CD4-positive, alpha-beta memory T cell (primary cell): ENCODE data around the gene TBX20. TPM values are rescaled to one million over a fixed set of nuclear protein-coding genes. Genes with fewer than 3 reads are reported as not detected.

ENCODE experiments used
- CTCF ChIA-PET: fragments of 350-600 bp; sonication (Branson Sonifier 250); formaldehyde crosslinking; loops from one replicate; lab custom pipeline; 2021; ENCODE audit warnings: inconsistent platforms; ENCODE audit not compliant: partially characterized antibody; lab: Charles Lee
- POLR2A ChIA-PET: fragments of 350-600 bp; sonication (Branson Sonifier 250); formaldehyde crosslinking; loops from one replicate; lab custom pipeline; 2021; ENCODE audit not compliant: partially characterized antibody; lab: Charles Lee
- DNase-seq, 5 donors: peaks; one replicate each; pipeline versions ENCODE4 v3.0.0 to v3.0.0-alpha.2; 2020 to 2022; ENCODE audit warnings: mixed read lengths in 1 of 5
- H3K27ac ChIP-seq: one replicate; pipeline ENCODE4 v1.7.0; 2013; ENCODE audit warnings: low read depth, low read length
- H3K27me3 ChIP-seq: 2 replicates; pipeline ENCODE4 v1.7.0; 2013; ENCODE audit warnings: mild to moderate bottlenecking, low read length, moderate library complexity; ENCODE audit not compliant: insufficient read depth
- H3K36me3 ChIP-seq: 2 replicates; pipeline ENCODE4 v1.7.0; 2013; ENCODE audit warnings: mild to moderate bottlenecking, low read length, moderate library complexity; ENCODE audit not compliant: insufficient read depth
- H3K4me1 ChIP-seq: 2 replicates; pipeline ENCODE4 v1.7.0; 2013; ENCODE audit warnings: mild to moderate bottlenecking, low read length, moderate library complexity; ENCODE audit not compliant: insufficient read depth
- H3K4me3 ChIP-seq, 2 donors: one replicate each; pipeline ENCODE4 v1.7.0; 2013; ENCODE audit warnings: low read length in 2 of 2, mild to moderate bottlenecking in 1 of 2
- H3K9me3 ChIP-seq, 2 donors: one replicate each; pipeline ENCODE4 v1.7.0; 2013; ENCODE audit warnings: low read length in 2 of 2, control low read depth in 1 of 2; ENCODE audit not compliant: control insufficient read depth in 1 of 2
- H3K27ac Mint-ChIP-seq, 7 donors: one replicate each; pipeline ENCODE4 v1.8.0; 2020 to 2021; ENCODE audit warnings: mixed read lengths in 7 of 7, mild to moderate bottlenecking in 6 of 7, inconsistent platforms in 3 of 7, moderate library complexity in 3 of 7
- H3K27me3 Mint-ChIP-seq, 2 donors: one replicate each; pipeline ENCODE4 v1.8.0; 2020 to 2021; ENCODE audit warnings: mixed read lengths in 2 of 2
- H3K36me3 Mint-ChIP-seq, 2 donors: one replicate each; pipeline ENCODE4 v1.8.0; 2020 to 2021; ENCODE audit warnings: mixed read lengths in 2 of 2, inconsistent platforms in 1 of 2, mild to moderate bottlenecking in 1 of 2
- H3K4me1 Mint-ChIP-seq, 4 donors: one replicate each; pipeline ENCODE4 v1.8.0; 2020 to 2021; ENCODE audit warnings: mixed read lengths in 4 of 4, mild to moderate bottlenecking in 1 of 4
- H3K4me3 Mint-ChIP-seq, 8 donors: one replicate each; pipeline ENCODE4 v1.8.0; 2020 to 2021; ENCODE audit warnings: mixed read lengths in 8 of 8, mild to moderate bottlenecking in 7 of 8, moderate library complexity in 6 of 8, inconsistent platforms in 3 of 8
- H3K9me3 Mint-ChIP-seq, 8 donors: one replicate each; pipeline ENCODE4 v1.8.0; 2020 to 2021; ENCODE audit warnings: mixed read lengths in 8 of 8, mild to moderate bottlenecking in 5 of 8, inconsistent platforms in 3 of 8, moderate library complexity in 1 of 8
- intact Hi-C: fragments of 100-400 bp; cut with micrococcal nuclease; formaldehyde crosslinking; loops from one replicate; pipeline ENCODE4 v1.15.1; 2023
- polyA plus RNA-seq, 2 donors: library from polyadenylated mRNA; unstranded; fragments of 300-500 nt; fragmentation: Illumina TruSeq; gene quantifications; one replicate each; pipeline ENCODE4 v1.2.3, GENCODE V29; 2021
- total RNA-seq, 2 experiments: library from RNA; stranded (reverse); gene quantifications; one replicate each; pipeline ENCODE4 v1.2.3, GENCODE V29; 2021

TBX20 gene, protein sequence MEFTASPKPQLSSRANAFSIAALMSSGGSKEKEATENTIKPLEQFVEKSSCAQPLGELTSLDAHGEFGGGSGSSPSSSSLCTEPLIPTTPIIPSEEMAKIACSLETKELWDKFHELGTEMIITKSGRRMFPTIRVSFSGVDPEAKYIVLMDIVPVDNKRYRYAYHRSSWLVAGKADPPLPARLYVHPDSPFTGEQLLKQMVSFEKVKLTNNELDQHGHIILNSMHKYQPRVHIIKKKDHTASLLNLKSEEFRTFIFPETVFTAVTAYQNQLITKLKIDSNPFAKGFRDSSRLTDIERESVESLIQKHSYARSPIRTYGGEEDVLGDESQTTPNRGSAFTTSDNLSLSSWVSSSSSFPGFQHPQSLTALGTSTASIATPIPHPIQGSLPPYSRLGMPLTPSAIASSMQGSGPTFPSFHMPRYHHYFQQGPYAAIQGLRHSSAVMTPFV
- not detected for total RNA-seq
- polyA plus RNA-seq, result not detected

DNA sequence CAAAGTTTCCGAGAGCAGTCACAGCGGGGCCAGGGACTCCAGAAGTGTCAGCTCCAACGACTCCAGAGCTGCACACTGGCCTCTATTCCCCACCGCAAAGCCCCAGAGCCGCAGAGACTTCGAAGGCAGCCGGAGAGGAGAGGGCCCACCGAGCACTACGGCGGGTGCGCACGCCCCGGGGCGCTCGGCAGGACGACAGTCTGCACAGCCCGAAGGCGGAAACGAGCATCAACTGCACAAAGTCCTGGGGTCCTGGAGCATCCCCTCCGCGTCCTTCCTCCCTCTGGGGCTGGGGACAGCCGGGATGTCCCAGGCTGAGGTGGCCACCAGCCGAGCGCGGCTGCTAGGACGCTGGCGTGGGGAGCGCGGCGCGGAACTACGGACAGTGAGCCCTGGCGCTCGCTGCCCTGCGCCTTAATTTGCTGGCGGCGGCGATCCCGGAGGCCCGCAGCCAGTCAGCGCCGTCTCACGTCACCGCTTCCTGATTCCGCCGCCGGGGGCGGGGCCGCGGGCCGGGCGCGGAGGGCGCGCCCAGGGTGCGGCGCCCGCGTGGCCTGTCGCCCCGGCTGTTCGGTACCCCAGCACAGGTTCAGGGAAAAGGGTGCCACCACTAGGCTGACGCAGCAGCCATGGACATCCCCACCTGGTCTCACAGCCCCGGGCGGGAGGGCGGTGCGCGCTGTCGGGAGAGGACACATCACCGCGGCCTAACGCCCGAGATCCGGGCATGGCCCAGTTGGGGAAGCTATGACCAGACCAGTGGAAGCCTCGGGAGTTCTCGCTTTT lies at the start of gene TBX20:
Gene TBX20 (minus strand): TSS at position 391 of the 786 bp plus-strand sequence. CDS start 480 bp downstream, outside the sequence.
- CTCF ChIA-PET, result no interaction called here
- peak within 1 kb of the TSS in 1 of 7 donors; percentile 51 for H3K27ac Mint-ChIP-seq

DNA sequence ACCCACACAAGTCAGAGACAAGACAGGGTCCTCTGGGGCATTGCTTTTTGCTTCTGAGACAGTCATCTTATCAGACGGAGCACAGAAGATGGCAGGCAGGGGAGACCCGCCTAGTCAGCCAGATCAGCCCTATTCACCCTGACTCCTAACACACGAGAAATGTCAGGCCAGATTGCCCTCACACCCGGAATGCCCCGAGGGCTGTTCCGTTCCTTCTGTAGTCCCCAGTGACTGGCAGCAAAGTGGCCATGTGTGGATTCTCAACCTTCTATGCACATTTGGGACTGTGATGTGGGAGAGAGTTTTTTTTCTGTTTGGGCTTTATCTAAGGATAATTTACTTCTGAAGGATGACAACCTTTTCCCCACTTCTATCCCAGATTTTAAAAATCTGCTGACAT lies 35.5 kb upstream of the TBX20 start:
- Mint-ChIP-seq H3K27ac (no peak overlapping the region), H3K4me1 (no peaks in the 10 kb centered on the region), H3K36me3 (no peaks in the 10 kb centered on the region), H3K4me3 (no peak overlapping the region), H3K9me3 (peaks cover 0 to 8% (median 2%) of the 10 kb centered on the region in 8 donors), H3K27me3 (peaks cover 1 to 4% of the 10 kb centered on the region in 2 donors)
- Histone ChIP-seq H3K27ac (no peak overlapping the region), H3K27me3 (peaks cover 6% of the 10 kb centered on the region), H3K4me1 (no peaks in the 10 kb centered on the region), H3K9me3 (no peaks in the 10 kb centered on the region), H3K36me3 (no peaks in the 10 kb centered on the region), H3K4me3 (no peak overlapping the region)
- POLR2A ChIA-PET, result no interaction called here
- intact Hi-C loops, result no loop called here
- CTCF ChIA-PET, result no interaction called here
- DNase-seq, result no peak

More for the DNA sequence above, at the start of gene TBX20:
- DNase-seq, result no peak
- POLR2A ChIA-PET, result no interaction called here
- peaks cover 12% of the 10 kb centered on the region for H3K4me1 ChIP-seq
- H3K36me3 ChIP-seq, result no peaks in the 10 kb centered on the region
- H3K4me3 Mint-ChIP-seq, result peak within 1 kb of the TSS; percentile 32 to 71 (median 64)
- peaks cover 0 to 1% of the 10 kb centered on the region in 2 donors for H3K36me3 Mint-ChIP-seq
- peaks cover 4 to 38% (median 18%) of the 10 kb centered on the region in 4 donors for H3K4me1 Mint-ChIP-seq
- no peaks in the 10 kb centered on the region for H3K9me3 ChIP-seq
- peak within 1 kb of the TSS in 1 of 2 donors; percentile 19 for H3K4me3 ChIP-seq
- H3K27ac ChIP-seq, result no peak within 1 kb of the TSS
- H3K27me3 ChIP-seq, result peaks cover 78% of the 10 kb centered on the region
- intact Hi-C loops, result no loop called here
- H3K9me3 Mint-ChIP-seq, result peaks cover 0 to 41% (median 24%) of the 10 kb centered on the region in 8 donors
- peaks cover 66 to 73% of the 10 kb centered on the region in 2 donors for H3K27me3 Mint-ChIP-seq

DNA sequence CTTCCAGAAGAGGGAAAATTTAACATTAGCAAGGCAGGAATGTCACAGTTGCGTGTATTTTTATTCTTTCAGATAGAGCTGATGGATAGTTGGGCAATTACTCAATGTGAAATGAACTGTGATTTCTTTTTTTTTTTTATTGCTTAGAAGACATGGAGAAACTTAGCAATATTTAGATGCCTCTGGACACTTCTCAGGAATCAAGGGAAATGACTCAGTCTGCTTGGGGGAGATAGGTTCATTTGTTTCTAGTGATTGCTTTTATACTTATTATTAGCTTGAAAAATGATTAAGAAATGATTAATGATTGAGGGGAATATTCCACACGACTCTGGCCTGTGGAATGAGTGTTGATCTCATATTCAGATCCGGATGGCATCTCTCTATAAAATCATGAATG lies 33.1 kb upstream of the TBX20 start:
- CTCF ChIA-PET, result no interaction called here
- no peaks in the 10 kb centered on the region for H3K9me3 ChIP-seq
- no peak overlapping the region for H3K4me3 Mint-ChIP-seq
- H3K4me1 Mint-ChIP-seq, result no peaks in the 10 kb centered on the region
- H3K27ac ChIP-seq, result no peak overlapping the region
- no peaks in the 10 kb centered on the region for H3K36me3 Mint-ChIP-seq
- peaks cover 0 to 8% of the 10 kb centered on the region in 2 donors for H3K27me3 Mint-ChIP-seq
- H3K27me3 ChIP-seq, result peaks cover 6% of the 10 kb centered on the region
- intact Hi-C loops, result no loop called here
- DNase-seq, result no peak
- no peaks in the 10 kb centered on the region for H3K36me3 ChIP-seq
- H3K4me3 ChIP-seq, result no peak overlapping the region
- POLR2A ChIA-PET, result no interaction called here
- peaks cover 0 to 7% (median 2%) of the 10 kb centered on the region in 8 donors for H3K9me3 Mint-ChIP-seq
- no peak overlapping the region for H3K27ac Mint-ChIP-seq
- no peaks in the 10 kb centered on the region for H3K4me1 ChIP-seq

DNA sequence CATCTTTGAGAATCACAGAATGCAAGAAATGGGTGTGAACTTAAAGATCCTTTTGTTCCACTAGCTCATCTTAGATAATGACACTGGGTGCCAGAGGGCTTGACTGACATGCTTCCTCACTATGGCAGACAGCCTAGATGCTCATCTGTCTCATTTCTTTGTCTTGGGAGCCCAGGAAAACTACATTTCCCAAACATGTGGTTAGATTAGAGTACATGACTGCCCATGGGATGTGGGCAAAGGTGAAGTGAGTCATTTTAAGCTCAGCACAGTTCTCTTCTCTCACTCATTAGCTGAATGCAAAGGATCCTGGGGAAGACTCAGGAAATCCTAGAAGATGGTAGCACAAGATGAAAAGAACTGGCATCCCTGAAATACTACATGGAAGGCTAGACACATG lies 32.5 kb upstream of the TBX20 start:
- H3K9me3 ChIP-seq, result no peaks in the 10 kb centered on the region
- DNase-seq, result no peak
- Mint-ChIP-seq H3K36me3 (no peaks in the 10 kb centered on the region), H3K27me3 (peaks cover under 1 to 9% of the 10 kb centered on the region in 2 donors), H3K9me3 (peaks cover 0 to 7% (median 1%) of the 10 kb centered on the region in 8 donors), H3K4me3 (no peak overlapping the region), H3K4me1 (no peaks in the 10 kb centered on the region), H3K27ac (no peak overlapping the region)
- ChIA-PET POLR2A (no interaction called here), CTCF (no interaction called here)
- no peak overlapping the region for H3K4me3 ChIP-seq
- H3K27ac ChIP-seq, result no peak overlapping the region
- peaks cover 6% of the 10 kb centered on the region for H3K27me3 ChIP-seq
- no peaks in the 10 kb centered on the region for H3K4me1 ChIP-seq
- no peaks in the 10 kb centered on the region for H3K36me3 ChIP-seq
- intact Hi-C loops, result no loop called here

DNA sequence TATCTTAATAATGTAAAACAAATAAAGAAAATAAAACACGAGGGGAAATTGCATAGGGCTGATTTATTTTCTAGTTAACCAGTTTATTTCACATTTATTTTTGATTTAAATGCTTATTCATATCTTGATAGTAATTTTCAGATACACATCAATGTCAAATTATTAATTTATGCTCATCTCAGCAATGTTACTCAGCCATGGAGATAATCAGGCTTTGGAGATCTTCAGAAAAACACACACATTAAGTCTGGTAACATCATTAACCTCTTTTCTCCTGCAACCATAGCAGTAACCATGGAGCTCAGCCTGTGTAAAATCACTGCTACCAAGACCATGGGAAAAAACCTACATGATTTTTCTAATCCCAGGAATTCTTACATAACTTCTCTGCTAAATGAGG lies 31.9 kb upstream of the TBX20 start:
- Histone ChIP-seq H3K9me3 (no peaks in the 10 kb centered on the region), H3K4me1 (no peaks in the 10 kb centered on the region), H3K36me3 (no peaks in the 10 kb centered on the region), H3K27ac (no peak overlapping the region), H3K4me3 (no peak overlapping the region), H3K27me3 (peaks cover 6% of the 10 kb centered on the region)
- DNase-seq, result no peak
- no peak overlapping the region for H3K27ac Mint-ChIP-seq
- H3K36me3 Mint-ChIP-seq, result no peaks in the 10 kb centered on the region
- ChIA-PET CTCF (no interaction called here), POLR2A (no interaction called here)
- peaks cover 0 to 7% (median under 1%) of the 10 kb centered on the region in 8 donors for H3K9me3 Mint-ChIP-seq
- intact Hi-C loops, result no loop called here
- H3K4me1 Mint-ChIP-seq, result no peaks in the 10 kb centered on the region
- H3K4me3 Mint-ChIP-seq, result no peak overlapping the region
- H3K27me3 Mint-ChIP-seq, result peaks cover 4 to 9% of the 10 kb centered on the region in 2 donors

DNA sequence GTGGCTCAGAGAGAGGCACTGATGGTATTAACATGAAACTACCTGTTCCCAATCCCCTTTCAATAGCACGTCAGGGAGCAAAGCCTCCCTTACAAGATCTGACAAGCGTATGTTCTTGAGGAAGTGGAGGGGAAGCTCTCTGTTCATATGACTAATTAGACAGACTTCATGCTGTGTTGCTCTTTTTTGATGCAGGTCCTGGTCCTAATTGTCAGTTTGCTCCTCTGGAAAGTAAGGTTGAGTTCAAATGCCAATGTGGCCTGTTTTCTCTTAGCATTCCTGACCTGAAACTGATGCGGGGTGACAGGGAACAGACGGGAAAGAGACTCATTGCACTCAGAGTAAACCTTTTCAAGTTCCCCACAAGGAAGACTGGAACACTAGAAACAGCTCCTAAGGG lies 27.0 kb upstream of the TBX20 start:
- Mint-ChIP-seq H3K4me1 (no peaks in the 10 kb centered on the region), H3K4me3 (no peak overlapping the region), H3K36me3 (no peaks in the 10 kb centered on the region), H3K27ac (no peak overlapping the region), H3K27me3 (peaks cover 9 to 19% of the 10 kb centered on the region in 2 donors), H3K9me3 (peaks cover 0 to 1% (median 0%) of the 10 kb centered on the region in 8 donors)
- DNase-seq, result no peak
- ChIA-PET CTCF (no interaction called here), POLR2A (no interaction called here)
- Histone ChIP-seq H3K27me3 (no peaks in the 10 kb centered on the region), H3K9me3 (no peaks in the 10 kb centered on the region), H3K4me1 (no peaks in the 10 kb centered on the region), H3K4me3 (no peak overlapping the region), H3K36me3 (no peaks in the 10 kb centered on the region), H3K27ac (no peak overlapping the region)
- intact Hi-C loops, result no loop called here

DNA sequence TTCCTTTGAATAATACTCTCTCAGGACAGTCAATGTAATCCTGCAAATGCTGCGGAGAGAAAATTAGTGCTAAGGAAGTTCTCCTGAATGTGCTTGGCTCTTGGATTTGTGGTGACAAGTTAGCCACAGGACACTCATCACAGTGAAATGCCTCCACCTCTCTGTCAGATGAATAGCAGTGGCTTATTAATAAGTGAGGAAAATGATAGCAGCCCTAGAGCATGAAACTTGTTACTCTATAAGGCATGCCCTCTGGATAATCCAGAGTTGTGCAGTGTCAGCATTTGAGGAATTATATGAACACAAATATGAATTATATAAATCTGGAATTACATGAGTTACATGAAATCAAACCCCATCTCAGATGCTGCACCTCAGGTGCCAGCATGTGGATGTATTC lies 23.5 kb upstream of the TBX20 start:
- ChIA-PET POLR2A (no interaction called here), CTCF (no interaction called here)
- no peak overlapping the region for H3K27ac Mint-ChIP-seq
- peaks cover 0 to 4% (median 0%) of the 10 kb centered on the region in 8 donors for H3K9me3 Mint-ChIP-seq
- peaks cover 13 to 25% of the 10 kb centered on the region in 2 donors for H3K27me3 Mint-ChIP-seq
- no peak overlapping the region for H3K4me3 Mint-ChIP-seq
- Histone ChIP-seq H3K4me3 (no peak overlapping the region), H3K36me3 (no peaks in the 10 kb centered on the region), H3K4me1 (no peaks in the 10 kb centered on the region), H3K27me3 (no peaks in the 10 kb centered on the region), H3K27ac (no peak overlapping the region), H3K9me3 (no peaks in the 10 kb centered on the region)
- DNase-seq, result no peak
- no peaks in the 10 kb centered on the region for H3K4me1 Mint-ChIP-seq
- H3K36me3 Mint-ChIP-seq, result no peaks in the 10 kb centered on the region
- intact Hi-C loops, result no loop called here
